SK-N-SH (cell line): ENCODE results near the gene ZBED4. TPM values are rescaled to one million over a fixed set of nuclear protein-coding genes. Genes with fewer than 3 reads are reported as not detected.

Experiments
- CTCF ChIA-PET: fragments of 300-600, 350-600 bp; formaldehyde crosslinking; extraction: SDS; loops from one replicate; lab custom pipeline; 2021; lab: Yijun Ruan, JAX
- POLR2A ChIA-PET: fragments of 350-600 bp; sonication (Branson Sonifier 250); formaldehyde crosslinking; extraction: SDS; loops from one replicate; lab custom pipeline; 2020; ENCODE audit warnings: antibody characterized with exemption, inconsistent platforms; lab: Yijun Ruan, JAX
- DNase-seq: peaks from one replicate; pipeline ENCODE4 v3.0.0; 2012
- H2AFZ ChIP-seq: fragments of 200-600 bp; sonication (generic); 2 replicates; pipeline ENCODE4 v1.8.1; 2016; ENCODE audit warnings: antibody characterized with exemption, mild to moderate bottlenecking, low read depth
- H3F3A ChIP-seq: fragments of 200-600 bp; sonication (generic); replicated peaks from 2 replicates; pipeline ENCODE3; 2016; ENCODE audit warnings: antibody characterized with exemption, mild to moderate bottlenecking; ENCODE audit not compliant: insufficient read depth
- H3K27ac ChIP-seq, 2 experiments: fragments of 200-500 bp in 1 of 2; fragments of 200-600 bp in 1 of 2; sonication (Bioruptor generic) in 1 of 2; sonication (generic), shearing (Covaris generic) in 1 of 2; 2 replicates each; pipeline versions ENCODE4 v1.5.1 to v1.6.1; 2014 to 2016; ENCODE audit warnings: low read depth in 2 of 2, inconsistent platforms in 1 of 2, low read length in 1 of 2, mild to moderate bottlenecking in 1 of 2, mixed read lengths in 1 of 2
- H3K27me3 ChIP-seq: fragments of 200-600 bp; sonication (generic), shearing (Covaris generic); 2 replicates; pipeline ENCODE4 v1.6.1; 2016; ENCODE audit warnings: mixed run types; ENCODE audit not compliant: insufficient read depth
- H3K36me3 ChIP-seq, 2 experiments: fragments of 200-500 bp in 1 of 2; fragments of 200-600 bp in 1 of 2; sonication (Bioruptor generic) in 1 of 2; sonication (generic) in 1 of 2; replicated peaks in 1 of 2; 2 replicates each; pipeline versions ENCODE3 to v1.5.1; 2014 to 2016; ENCODE audit warnings: low read length in 1 of 2, mild to moderate bottlenecking in 1 of 2; ENCODE audit not compliant: insufficient read depth in 2 of 2, control insufficient read depth in 1 of 2
- H3K4me1 ChIP-seq, 2 experiments: fragments of 200-500 bp in 1 of 2; fragments of 200-600 bp in 1 of 2; sonication (Bioruptor generic) in 1 of 2; sonication (generic), shearing (Covaris generic) in 1 of 2; 2 replicates each; pipeline versions ENCODE4 v1.5.1 to v1.6.1; 2014 to 2016; ENCODE audit warnings: low read depth in 1 of 2, low read length in 1 of 2, mixed run types in 1 of 2; ENCODE audit not compliant: insufficient read depth in 2 of 2, control insufficient read depth in 1 of 2
- H3K4me2 ChIP-seq: fragments of 200-600 bp; sonication (generic), shearing (Covaris generic); 2 replicates; pipeline ENCODE4 v1.6.1; 2017; ENCODE audit warnings: mixed run types
- H3K4me3 ChIP-seq, 2 experiments: fragments of 200-500 bp in 1 of 2; fragments of 200-600 bp in 1 of 2; sonication (Bioruptor generic) in 1 of 2; sonication (generic), shearing (Covaris generic) in 1 of 2; 2 replicates each; pipeline versions ENCODE4 v1.5.1 to v1.8.1; 2014 to 2016; ENCODE audit warnings: low read depth in 2 of 2, inconsistent platforms in 1 of 2, low read length in 1 of 2, mild to moderate bottlenecking in 1 of 2, mixed read lengths in 1 of 2, moderate library complexity in 1 of 2
- H3K79me2 ChIP-seq: fragments of 200-600 bp; sonication (generic); 2 replicates; pipeline ENCODE4 v1.8.1; 2017; ENCODE audit warnings: mild to moderate bottlenecking; ENCODE audit not compliant: insufficient read depth
- H3K9ac ChIP-seq: fragments of 200-600 bp; sonication (generic); 2 replicates; pipeline ENCODE4 v1.6.1; 2017; ENCODE audit warnings: mixed run types
- H3K9me2 ChIP-seq: fragments of 200-600 bp; sonication (generic); 2 replicates; pipeline ENCODE4 v1.6.1; 2017; ENCODE audit warnings: mixed run types
- H3K9me3 ChIP-seq: fragments of 200-600 bp; sonication (generic); 2 replicates; pipeline ENCODE4 v1.6.1; 2017; ENCODE audit warnings: mixed run types, mild to moderate bottlenecking, moderate library complexity
- H4K20me1 ChIP-seq: fragments of 200-600 bp; sonication (generic); 2 replicates; pipeline ENCODE4 v1.6.1; 2017; ENCODE audit warnings: mild to moderate bottlenecking, mixed run types; ENCODE audit not compliant: insufficient read depth
- CHD2 ChIP-seq: fragments of 150-350 bp; IDR thresholded peaks from 2 replicates; pipeline ENCODE4 v1.6.1; 2018; ENCODE audit warnings: low read length; ENCODE audit not compliant: partially characterized antibody
- CTCF ChIP-seq: fragments of 200-600 bp; sonication (generic); IDR thresholded peaks from 2 replicates; pipeline ENCODE4 v1.6.1; 2017; ENCODE audit warnings: antibody characterized with exemption, mild to moderate bottlenecking, moderate library complexity
- ELF1 ChIP-seq: IDR thresholded peaks from 2 replicates; pipeline ENCODE4 v1.4.0; 2012
- EP300 ChIP-seq, 2 experiments: IDR thresholded peaks; 2 replicates each; pipeline versions ENCODE4 v1.4.0 to v1.6.1; 2012; ENCODE audit warnings: borderline replicate concordance in 1 of 2, low read depth in 1 of 2, low read length in 1 of 2
- EZH2phosphoT487 ChIP-seq: fragments of 200-600 bp; sonication (generic); IDR thresholded peaks from 2 replicates; pipeline ENCODE4 v1.6.1; 2017; ENCODE audit warnings: low read depth, mixed run types, mild to moderate bottlenecking, antibody characterized with exemption, moderate library complexity, borderline replicate concordance
- FOSL2 ChIP-seq: IDR thresholded peaks from 2 replicates; pipeline ENCODE4 v1.4.0; 2012; ENCODE audit warnings: low read depth, mild to moderate bottlenecking, moderate library complexity, borderline replicate concordance
- FOXJ3 ChIP-seq: sonication (generic); formaldehyde crosslinking; IDR thresholded peaks from 2 replicates; pipeline ENCODE4 v1.5.1; 2020; ENCODE audit warnings: mild to moderate bottlenecking, missing genetic modification reagents
- FOXM1 ChIP-seq: IDR thresholded peaks from 2 replicates; pipeline ENCODE4 v1.4.0; 2012; ENCODE audit warnings: low read depth, mild to moderate bottlenecking
- GATA2 ChIP-seq: sonication (generic); formaldehyde crosslinking; IDR thresholded peaks from 2 replicates; pipeline ENCODE4 v1.5.0; 2020; ENCODE audit warnings: mild to moderate bottlenecking, missing genetic modification reagents
- IRF3 ChIP-seq: fragments of 150-350 bp; IDR thresholded peaks from 2 replicates; pipeline ENCODE4 v1.6.1; 2016; ENCODE audit warnings: mild to moderate bottlenecking, low read depth, low read length
- JUND ChIP-seq: IDR thresholded peaks from 2 replicates; pipeline ENCODE4 v1.4.0; 2012
- MEF2A ChIP-seq: IDR thresholded peaks from 2 replicates; pipeline ENCODE4 v1.4.0; 2012; ENCODE audit warnings: low read depth, borderline replicate concordance
- MXI1 ChIP-seq: IDR thresholded peaks from 2 replicates; pipeline ENCODE4 v1.6.1; 2012; ENCODE audit warnings: mild to moderate bottlenecking, low read depth, low read length, improper control_type of control experiment
- NFIC ChIP-seq: IDR thresholded peaks from 2 replicates; pipeline ENCODE4 v1.4.0; 2012; ENCODE audit warnings: borderline replicate concordance
- POLR2AphosphoS5 ChIP-seq: IDR thresholded peaks from 2 replicates; pipeline ENCODE4 v1.6.1; 2012; ENCODE audit warnings: low read depth, low read length
- RAD21 ChIP-seq: IDR thresholded peaks from 2 replicates; pipeline ENCODE4 v1.6.1; 2012; ENCODE audit warnings: mild to moderate bottlenecking, low read length
- RCOR1 ChIP-seq: fragments of 150-350 bp; IDR thresholded peaks from 2 replicates; pipeline ENCODE4 v1.6.1; 2017; ENCODE audit warnings: antibody characterized with exemption, low read length
- REST ChIP-seq: IDR thresholded peaks from 2 replicates; pipeline ENCODE4 v1.6.1; 2012; ENCODE audit warnings: mild to moderate bottlenecking, low read depth, low read length, moderate library complexity
- SIN3A ChIP-seq: IDR thresholded peaks from 2 replicates; pipeline ENCODE4 v1.6.1; 2012; ENCODE audit warnings: low read depth, mild to moderate bottlenecking, low read length, moderate library complexity, borderline replicate concordance
- SMC3 ChIP-seq: IDR thresholded peaks from 2 replicates; pipeline ENCODE4 v1.6.1; 2012; ENCODE audit warnings: low read depth, low read length, improper control_type of control experiment
- TCF12 ChIP-seq: IDR thresholded peaks from 2 replicates; pipeline ENCODE4 v1.4.0; 2012
- USF2 ChIP-seq: fragments of 150-350 bp; IDR thresholded peaks from 2 replicates; pipeline ENCODE4 v1.6.1; 2017; ENCODE audit warnings: antibody characterized with exemption, low read length, low read depth, borderline replicate concordance
- YY1 ChIP-seq: IDR thresholded peaks from 2 replicates; pipeline ENCODE4 v1.4.0; 2012; ENCODE audit warnings: low read depth, mild to moderate bottlenecking
- WGBS: methylation state at CpG from one replicate; pipeline ENCODE4 v1.1.6; 2017; ENCODE audit warnings: low lambda C conversion rate; 5-methylcytosine and 5-hydroxymethylcytosine counted together
- polyA plus RNA-seq, 3 experiments: library from polyadenylated mRNA; depleted of rRNA; stranded (reverse); fragments of >200 nt; gene quantifications; 2 replicates each; pipeline ENCODE4 v1.2.3, GENCODE V29; 2012

Gene ZBED4
- polyA plus RNA-seq, 1 of the 3 experiments (the other 2 are of a cell fraction): 7.9 TPM

GRCh38 chr22:49923445-49923844 is 69.8 kb downstream of the ZBED4 start:
- H3K79me2 ChIP-seq: no peaks in the 10 kb centered on the region

GRCh38 chr22:49924113-49924833 is 70.6 kb downstream of the ZBED4 start:
- CTCF ChIA-PET: interaction anchor here (1.0 to 2.2 kb wide), 3 partner anchors 44 to 106 kb away, joined by 3 to 7 read pairs (median 5); no protein-coding TSS in a partner anchor
- Histone ChIP-seq H2AFZ (no peak overlapping the region), H3K79me2 (no peaks in the 10 kb centered on the region), H3K4me3 (no peak overlapping the region), H3K9ac (no peak overlapping the region), H3K9me2 (no peaks in the 10 kb centered on the region), H3K4me1 (peaks cover 0 to 9% of the 10 kb centered on the region in 2 experiments; a peak in 2 of 4 replicates), H4K20me1 (no peaks in the 10 kb centered on the region), H3K4me2 (no peak overlapping the region), H3F3A (no peaks in the 10 kb centered on the region), H3K9me3 (no peaks in the 10 kb centered on the region), H3K27me3 (no peaks in the 10 kb centered on the region), H3K36me3 (peaks cover 0 to 36% of the 10 kb centered on the region in 2 experiments), H3K27ac (no peak overlapping the region)
- no peak for TF ChIP-seq MEF2A
- TF ChIP-seq USF2: no peak
- no peak for TF ChIP-seq REST
- no peak for TF ChIP-seq EP300 (IDR thresholded peaks at IDR 0.05; ENCODE audit: borderline replicate concordance in 1 of 2, low read depth in 1 of 2, low read length in 1 of 2)
- TF ChIP-seq FOXM1: no peak
- TF ChIP-seq NFIC: no peak
- no peak for TF ChIP-seq CTCF
- no peak for TF ChIP-seq POLR2AphosphoS5
- TF ChIP-seq CHD2: no peak
- POLR2A ChIA-PET: no interaction called here
- 90% methylated on average over 21 of the region's 31 CpGs for WGBS
- no peak for DNase-seq

More at GRCh38 chr22:49923445-49923844, 69.8 kb downstream of the ZBED4 start:
- no peaks in the 10 kb centered on the region for H3K9me2 ChIP-seq
- POLR2A ChIA-PET: no interaction called here
- H3K27me3 ChIP-seq: no peaks in the 10 kb centered on the region
- H4K20me1 ChIP-seq: no peaks in the 10 kb centered on the region
- TF ChIP-seq SMC3 (no peak), IRF3 (no peak), ELF1 (no peak), FOSL2 (no peak), TCF12 (no peak), EZH2phosphoT487 (no peak), SIN3A (no peak), RAD21 (no peak), FOXJ3 (CRISPR knock-in tag) (no peak), YY1 (no peak), EP300 (IDR thresholded peaks at IDR 0.05; ENCODE audit: borderline replicate concordance in 1 of 2, low read depth in 1 of 2, low read length in 1 of 2) (no peak), POLR2AphosphoS5 (no peak), JUND (no peak), GATA2 (CRISPR knock-in tag) (no peak), MXI1 (no peak), RCOR1 (no peak)
- TF ChIP-seq, all 33 proteins: peak for 0
- no peak overlapping the region for H3K4me2 ChIP-seq
- H3F3A ChIP-seq: no peaks in the 10 kb centered on the region
- H3K27ac ChIP-seq: no peak overlapping the region
- no peak for DNase-seq
- CTCF ChIA-PET: interaction anchor here (1.0 to 2.2 kb wide), 2 partner anchors 45 to 107 kb away, joined by 3 to 5 read pairs; no protein-coding TSS in a partner anchor
- no peaks in the 10 kb centered on the region for H3K9me3 ChIP-seq
- peaks cover 0 to 10% of the 10 kb centered on the region in 2 experiments; a peak in 2 of 4 replicates for H3K4me1 ChIP-seq
- no peak overlapping the region for H3K4me3 ChIP-seq
- H3K9ac ChIP-seq: no peak overlapping the region
- WGBS: 77% methylated on average over 16 of the region's 16 CpGs
- H3K36me3 ChIP-seq: peaks cover 0 to 36% of the 10 kb centered on the region in 2 experiments
- no peak overlapping the region for H2AFZ ChIP-seq
